GM12878 (cell line): ENCODE data around the gene CDSN. TPM values are rescaled to one million over a fixed set of nuclear protein-coding genes. Genes with fewer than 3 reads are reported as not detected.

Source experiments
- ATAC-seq: fragments of 200-7000 bp; cut with Tn5 transposase; 3 replicates; pipeline ENCODE4 v1.9.1; 2020; ENCODE audit warnings: mild to moderate bottlenecking, moderate library complexity
- Bru-seq: library from RNA; stranded (reverse); fragments of 400-500 nt; gene quantifications from one replicate; lab custom pipeline; 2021; lab: Mats Ljungman, UMichigan
- BruChase-seq, 2 experiments: library from RNA; stranded (reverse); fragments of 400-500 nt; gene quantifications; one replicate each; lab custom pipeline; 2021; lab: Mats Ljungman, UMichigan
- BruUV-seq: library from RNA; stranded (reverse); fragments of 400-500 nt; replicated peaks from 2 replicates; lab custom pipeline; 2021; lab: Mats Ljungman, UMichigan
- CTCF ChIA-PET: fragments of 300-600 bp; sonication (Branson Sonifier 250); formaldehyde crosslinking; extraction: SDS; loops from one replicate; lab custom pipeline; 2021; ENCODE audit warnings: inconsistent platforms; lab: Yijun Ruan, JAX
- POLR2A ChIA-PET: fragments of 350-600 bp; formaldehyde crosslinking; extraction: SDS; loops from one replicate; lab custom pipeline; 2021; ENCODE audit warnings: inconsistent platforms; lab: Charles Lee
- RAD21 ChIA-PET: fragments of 300-600 bp; sonication (Branson Sonifier 250); formaldehyde crosslinking; loops from one replicate; lab custom pipeline; 2023; ENCODE audit warnings: antibody characterized with exemption; ENCODE audit not compliant: unreplicated experiment; lab: Charles Lee
- SMC1A ChIA-PET: fragments of 300-600 bp; sonication (Branson Sonifier 250); formaldehyde crosslinking; loops from one replicate; lab custom pipeline; 2023; ENCODE audit not compliant: unreplicated experiment, uncharacterized antibody; lab: Charles Lee
- DNase-seq: peaks from one replicate; pipeline ENCODE4 v3.0.0-alpha.2; 2011; ENCODE audit warnings: low read depth, low spot score
- FAIRE-seq: peaks from 3 replicates; lab custom pipeline; 2011; peaks lifted over from hg19 to GRCh38; lab: Jason Lieb, UNC
- H2AFZ ChIP-seq: 2 replicates; pipeline ENCODE4 v1.6.0; 2011; ENCODE audit warnings: low read depth, low read length, control low read depth; ENCODE audit not compliant: control insufficient read depth
- H3K27ac ChIP-seq: 2 replicates; pipeline ENCODE4 v1.5.1; 2011; ENCODE audit warnings: control low read depth; ENCODE audit not compliant: control insufficient read depth, insufficient read depth
- H3K27me3 ChIP-seq, 2 experiments: replicated peaks in 1 of 2; 2 replicates each; pipeline versions ENCODE4 v1.6.0 to v1.6.1; 2011; ENCODE audit warnings: low read length in 1 of 2; ENCODE audit not compliant: control insufficient read depth in 2 of 2, insufficient read depth in 2 of 2
- H3K36me3 ChIP-seq, 2 experiments: 2 replicates each; pipeline ENCODE4 v1.5.1; 2011; ENCODE audit warnings: low read length in 1 of 2; ENCODE audit not compliant: control insufficient read depth in 2 of 2, insufficient read depth in 2 of 2
- H3K4me1 ChIP-seq: 2 replicates; pipeline ENCODE4 v1.6.1; 2011; ENCODE audit warnings: mild to moderate bottlenecking, low read length, moderate library complexity, mixed read lengths; ENCODE audit not compliant: control insufficient read depth, insufficient read depth
- H3K4me2 ChIP-seq: 2 replicates; pipeline ENCODE4 v1.6.0; 2011; ENCODE audit warnings: control low read depth; ENCODE audit not compliant: control insufficient read depth, insufficient read depth
- H3K4me3 ChIP-seq: fragments of 200-600 bp; sonication (generic); 2 replicates; pipeline ENCODE4 v1.5.1; 2016
- H3K79me2 ChIP-seq: 2 replicates; pipeline ENCODE4 v1.6.0; 2011; ENCODE audit warnings: low read length; ENCODE audit not compliant: control insufficient read depth, insufficient read depth
- H3K9ac ChIP-seq: 2 replicates; pipeline ENCODE4 v1.8.0; 2011; ENCODE audit warnings: low read length, control low read depth, mixed read lengths; ENCODE audit not compliant: control insufficient read depth, insufficient read depth
- H3K9me3 ChIP-seq: replicated peaks from 3 replicates; pipeline ENCODE4 v1.5.1; 2011; ENCODE audit warnings: mild to moderate bottlenecking, low read length; ENCODE audit not compliant: control insufficient read depth, insufficient read depth
- H4K20me1 ChIP-seq: 2 replicates; pipeline ENCODE4 v1.6.0; 2011; ENCODE audit not compliant: control insufficient read depth, insufficient read depth
- CBX3 ChIP-seq: fragments of 200-600 bp; sonication (generic); IDR thresholded peaks from 2 replicates; pipeline ENCODE4 v1.6.1; 2016; ENCODE audit warnings: low read depth, borderline replicate concordance
- KDM1A ChIP-seq: fragments of 200-600 bp; sonication (generic); IDR thresholded peaks from 2 replicates; pipeline ENCODE4 v1.6.1; 2016; ENCODE audit warnings: borderline replicate concordance
- MTA2 ChIP-seq: fragments of 450-650 bp; IDR thresholded peaks from 2 replicates; pipeline ENCODE4 v1.6.1; 2016; ENCODE audit warnings: low read depth, mild to moderate bottlenecking, moderate library complexity
- MXI1 ChIP-seq: fragments of 150-350 bp; IDR thresholded peaks from 2 replicates; pipeline ENCODE4 v1.6.1; 2011; ENCODE audit warnings: low read depth, mild to moderate bottlenecking, inconsistent platforms, low read length, improper control_type of control experiment
- POLR2A ChIP-seq: IDR thresholded peaks from 2 replicates; pipeline ENCODE4 v1.6.1; 2011; ENCODE audit warnings: low read depth, mild to moderate bottlenecking, low read length
- WGBS: methylation state at CpG from one replicate; pipeline ENCODE4 v1.1.6; 2016; ENCODE audit warnings: low lambda C conversion rate; ENCODE audit not compliant: insufficient replicate concordance, insufficient coverage; ENCODE audit errors: missing lambda C conversion rate; 5-methylcytosine and 5-hydroxymethylcytosine counted together
- in situ Hi-C: fragments of 300-500 bp; cut with MboI; formaldehyde crosslinking; loops from 9 replicates; pipeline ENCODE4 v1.14.3; 2018; ENCODE audit warnings: mixed read lengths
- intact Hi-C: fragments of 100-400 bp; cut with micrococcal nuclease; formaldehyde crosslinking; loops from one replicate; pipeline ENCODE4 v1.14.2; 2022; ENCODE audit not compliant: unreplicated experiment
- long read RNA-seq, 2 experiments: library from polyadenylated mRNA; unstranded; transcript quantifications; one replicate each; pipeline ENCODE4 v2.0.0, GENCODE V29; 2019 to 2020
- polyA minus RNA-seq, 3 experiments: library from RNA; depleted of rRNA, polyadenylated mRNA; stranded (reverse); fragments of >200 nt; gene quantifications; 2 replicates each; pipeline ENCODE4 v1.2.3, GENCODE V29; 2011
- polyA plus RNA-seq, 11 experiments: library from polyadenylated mRNA; depleted of rRNA in 4 of 11; unstranded in 6 of 11; stranded (reverse) in 5 of 11; fragments of >200 nt; fragmentation: Nextera tagmentation in 4 of 11; fragmentation: Illumina TruSeq in 1 of 11; extraction: Ambion mirVana in 4 of 11; extraction: Trizol in 1 of 11; gene quantifications; 1 replicate in 1 of 11; 2 replicates in 10 of 11; pipeline versions ENCODE4 v1.2.1 to v1.2.3, GENCODE V29; 2011 to 2016; ENCODE audit warnings: inconsistent platforms in 2 of 11, missing spikeins in 2 of 11, low read depth in 1 of 11
- total RNA-seq, 4 experiments: library from RNA; depleted of rRNA in 3 of 4; stranded (reverse); fragments of >200 nt in 3 of 4; fragmentation: Illumina TruSeq in 1 of 4; extraction: Trizol in 1 of 4; gene quantifications; 2 replicates each; pipeline versions ENCODE4 v1.2.1 to v1.2.3, GENCODE V29; 2013 to 2021
- TF ChIP-seq, protein P1 (sequence below): fragments of 450-650 bp; IDR thresholded peaks from 2 replicates; pipeline ENCODE4 v1.6.1; 2017; ENCODE audit warnings: antibody characterized with exemption, mild to moderate bottlenecking, moderate library complexity

Gene CDSN, protein sequence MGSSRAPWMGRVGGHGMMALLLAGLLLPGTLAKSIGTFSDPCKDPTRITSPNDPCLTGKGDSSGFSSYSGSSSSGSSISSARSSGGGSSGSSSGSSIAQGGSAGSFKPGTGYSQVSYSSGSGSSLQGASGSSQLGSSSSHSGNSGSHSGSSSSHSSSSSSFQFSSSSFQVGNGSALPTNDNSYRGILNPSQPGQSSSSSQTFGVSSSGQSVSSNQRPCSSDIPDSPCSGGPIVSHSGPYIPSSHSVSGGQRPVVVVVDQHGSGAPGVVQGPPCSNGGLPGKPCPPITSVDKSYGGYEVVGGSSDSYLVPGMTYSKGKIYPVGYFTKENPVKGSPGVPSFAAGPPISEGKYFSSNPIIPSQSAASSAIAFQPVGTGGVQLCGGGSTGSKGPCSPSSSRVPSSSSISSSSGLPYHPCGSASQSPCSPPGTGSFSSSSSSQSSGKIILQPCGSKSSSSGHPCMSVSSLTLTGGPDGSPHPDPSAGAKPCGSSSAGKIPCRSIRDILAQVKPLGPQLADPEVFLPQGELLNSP
- not detected in 2 replicates for total RNA-seq (2013; cell fraction: nucleolus; rRNA removed)
- not detected in 2 replicates for total RNA-seq (2014; rRNA removed)
- not detected in 2 replicates for total RNA-seq (2014; rRNA removed; fragmentation: Illumina TruSeq; extraction: Trizol)
- not detected in 2 replicates for total RNA-seq (2021)
- polyA plus RNA-seq (2011; ENCODE audit: low read depth): not detected
- not detected in 2 replicates for polyA plus RNA-seq (2011; rRNA removed)
- polyA plus RNA-seq (2011; cell fraction: cytosol; rRNA removed): not detected in 2 replicates
- not detected in 2 replicates for polyA plus RNA-seq (2011; cell fraction: nucleus; rRNA removed)
- polyA plus RNA-seq (2012): not detected in 2 replicates
- 0.01 TPM in 1 of 2 replicates, not detected in the other for polyA plus RNA-seq (2014; fragmentation: Illumina TruSeq; extraction: Trizol)
- not detected for polyA plus RNA-seq (2014; fragmentation: Nextera tagmentation; extraction: Ambion mirVana)
- not detected in 2 replicates for polyA plus RNA-seq (2014; rRNA removed)
- polyA plus RNA-seq (2016; fragmentation: Nextera tagmentation; extraction: Ambion mirVana): not detected
- not detected in 2 replicates for polyA minus RNA-seq (2011; rRNA and poly(A)+ RNA removed)
- polyA minus RNA-seq (2011; cell fraction: cytosol; rRNA and poly(A)+ RNA removed): not detected in 2 replicates
- not detected in 2 replicates for polyA minus RNA-seq (2011; cell fraction: nucleus; rRNA and poly(A)+ RNA removed)
- Bru-seq, nascent RNA: not detected
- not detected for BruChase-seq, experiment 1, labeled RNA remaining after a 6-hour chase
- BruChase-seq, experiment 2, labeled RNA remaining after a 2-hour chase: not detected
- long read RNA-seq, experiment 1: 0 reads
- long read RNA-seq, experiment 2: 0 reads

DNA sequence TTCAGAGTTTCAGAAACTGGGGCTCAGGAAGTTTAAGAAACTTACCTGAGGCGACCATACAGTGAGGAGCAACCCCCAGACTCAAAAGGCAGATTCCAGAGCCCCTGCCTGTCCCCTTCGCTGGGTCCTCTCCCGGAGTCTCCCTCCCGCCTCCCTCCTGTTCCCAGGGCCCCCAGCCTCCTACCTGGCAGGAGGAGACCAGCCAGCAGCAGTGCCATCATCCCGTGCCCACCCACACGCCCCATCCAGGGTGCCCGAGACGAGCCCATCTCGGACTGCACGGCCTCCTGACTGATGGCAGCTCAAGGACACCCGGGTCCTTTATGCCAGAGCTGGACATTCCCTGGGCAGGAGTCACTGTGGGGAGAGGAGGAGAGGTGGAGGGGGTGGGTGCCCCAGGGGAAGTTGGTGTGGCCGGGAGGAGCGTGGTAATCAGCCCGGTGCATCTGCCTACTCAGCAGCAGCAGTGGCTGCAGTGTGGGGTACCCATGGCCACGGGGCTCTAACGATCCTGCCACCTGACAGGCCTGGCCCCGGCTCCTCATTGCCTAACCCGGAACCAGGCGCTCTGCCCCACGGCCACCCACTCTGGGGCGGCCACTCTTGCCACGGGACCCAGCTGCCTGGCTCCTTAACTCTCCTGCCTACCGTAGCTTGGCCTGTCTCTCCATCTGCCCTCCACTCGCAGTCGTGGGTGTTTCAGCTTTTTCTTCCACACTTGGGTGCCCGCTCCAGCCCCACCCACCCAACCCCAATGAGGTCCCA lies at the start of gene CDSN:
Gene CDSN (minus strand): TSS at position 296 of the 765 bp plus-strand sequence. CDS start 27 bp downstream, at position 269.
- no peak within 1 kb of the TSS for H3K4me2 ChIP-seq
- RAD21 ChIA-PET: interaction anchor here (0.7 kb wide), 1 partner anchor 40 kb away, joined by 3 read pairs; no protein-coding TSS in a partner anchor
- no peak for ATAC-seq

More for the DNA sequence above, at the start of gene CDSN:
- Histone ChIP-seq H4K20me1 (no peaks in the 10 kb centered on the region), H3K4me1 (no peaks in the 10 kb centered on the region), H3K9ac (no peak within 1 kb of the TSS), H2AFZ (no peak within 1 kb of the TSS), H3K36me3 (no peaks in the 10 kb centered on the region), H3K27me3 (peaks cover 3% of the 10 kb centered on the region in 2 experiments; a peak in 3 of 4 replicates), H3K9me3 (no peaks in the 10 kb centered on the region), H3K27ac (no peak within 1 kb of the TSS), H3K4me3 (no peak within 1 kb of the TSS), H3K79me2 (no peaks in the 10 kb centered on the region)
- in situ Hi-C loops: no loop called here
- DNase-seq (no peak), FAIRE-seq (no peak)
- ChIA-PET CTCF (no interaction called here), SMC1A (no interaction called here), POLR2A (no interaction called here)
- no TSS peak for BruUV-seq
- TF ChIP-seq CBX3: no peak
- TF ChIP-seq KDM1A: no peak
- no peak for TF ChIP-seq MTA2
- no peak for TF ChIP-seq MXI1
- TF ChIP-seq, protein P1, sequence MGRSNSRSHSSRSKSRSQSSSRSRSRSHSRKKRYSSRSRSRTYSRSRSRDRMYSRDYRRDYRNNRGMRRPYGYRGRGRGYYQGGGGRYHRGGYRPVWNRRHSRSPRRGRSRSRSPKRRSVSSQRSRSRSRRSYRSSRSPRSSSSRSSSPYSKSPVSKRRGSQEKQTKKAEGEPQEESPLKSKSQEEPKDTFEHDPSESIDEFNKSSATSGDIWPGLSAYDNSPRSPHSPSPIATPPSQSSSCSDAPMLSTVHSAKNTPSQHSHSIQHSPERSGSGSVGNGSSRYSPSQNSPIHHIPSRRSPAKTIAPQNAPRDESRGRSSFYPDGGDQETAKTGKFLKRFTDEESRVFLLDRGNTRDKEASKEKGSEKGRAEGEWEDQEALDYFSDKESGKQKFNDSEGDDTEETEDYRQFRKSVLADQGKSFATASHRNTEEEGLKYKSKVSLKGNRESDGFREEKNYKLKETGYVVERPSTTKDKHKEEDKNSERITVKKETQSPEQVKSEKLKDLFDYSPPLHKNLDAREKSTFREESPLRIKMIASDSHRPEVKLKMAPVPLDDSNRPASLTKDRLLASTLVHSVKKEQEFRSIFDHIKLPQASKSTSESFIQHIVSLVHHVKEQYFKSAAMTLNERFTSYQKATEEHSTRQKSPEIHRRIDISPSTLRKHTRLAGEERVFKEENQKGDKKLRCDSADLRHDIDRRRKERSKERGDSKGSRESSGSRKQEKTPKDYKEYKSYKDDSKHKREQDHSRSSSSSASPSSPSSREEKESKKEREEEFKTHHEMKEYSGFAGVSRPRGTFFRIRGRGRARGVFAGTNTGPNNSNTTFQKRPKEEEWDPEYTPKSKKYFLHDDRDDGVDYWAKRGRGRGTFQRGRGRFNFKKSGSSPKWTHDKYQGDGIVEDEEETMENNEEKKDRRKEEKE: no peak
- TF ChIP-seq POLR2A: no peak
- WGBS: 27% methylated on average over 25 of the region's 26 CpGs
- intact Hi-C loops: no loop called here
